Measurements from ENCODE around the gene ELOVL3. TPM values are rescaled to one million over a fixed set of nuclear protein-coding genes. Genes with fewer than 3 reads are reported as not detected.
"Not testable (repeated sequence)": the region's sequence is repeated elsewhere in the genome, so short reads cannot be mapped to it uniquely, and the experiment has no call there.

ELOVL3 gene
- total RNA-seq, 1 donor from 2014 or later, result not detected

- H3K36me3 Mint-ChIP-seq (ENCODE audit: unreplicated experiment), result no peaks in the 10 kb centered on the region
- H3K4me1 Mint-ChIP-seq (ENCODE audit: low read depth, unreplicated experiment), result no peaks in the 10 kb centered on the region
- no peak overlapping the region for H3K27ac Mint-ChIP-seq (ENCODE audit: unreplicated experiment)
- H3K4me3 Mint-ChIP-seq (ENCODE audit: unreplicated experiment), result no peak overlapping the region
- no peak for DNase-seq
- TF ChIP-seq CTCF (IDR thresholded peaks at IDR 0.05; ENCODE audit: partially characterized antibody, unreplicated experiment), result no peak
- H3K27me3 Mint-ChIP-seq (ENCODE audit: unreplicated experiment), result no peaks in the 10 kb centered on the region
- H3K9me3 Mint-ChIP-seq (ENCODE audit: unreplicated experiment), result peaks cover 5% of the 10 kb centered on the region
Measured at GRCh38 chr10:102211615-102212299, 14.3 kb upstream of the ELOVL3 start.

GRCh38 chr10:102213599-102213998 lies 12.5 kb upstream of the ELOVL3 start:
- not testable (repeated sequence) for DNase-seq; H3K27me3 Mint-ChIP-seq (ENCODE audit: unreplicated experiment); H3K4me1 Mint-ChIP-seq (ENCODE audit: low read depth, unreplicated experiment); H3K4me3 Mint-ChIP-seq (ENCODE audit: unreplicated experiment); H3K9me3 Mint-ChIP-seq (ENCODE audit: unreplicated experiment); H3K36me3 Mint-ChIP-seq (ENCODE audit: unreplicated experiment); H3K27ac Mint-ChIP-seq (ENCODE audit: unreplicated experiment)

GRCh38 chr10:102219370-102219769 lies 6.7 kb upstream of the ELOVL3 start:
- Mint-ChIP-seq H3K27me3 (ENCODE audit: unreplicated experiment) (peaks cover 13% of the 10 kb centered on the region), H3K4me1 (ENCODE audit: low read depth, unreplicated experiment) (no peaks in the 10 kb centered on the region), H3K4me3 (ENCODE audit: unreplicated experiment) (no peak overlapping the region), H3K9me3 (ENCODE audit: unreplicated experiment) (peaks cover 3% of the 10 kb centered on the region), H3K27ac (ENCODE audit: unreplicated experiment) (no peak overlapping the region), H3K36me3 (ENCODE audit: unreplicated experiment) (no peaks in the 10 kb centered on the region)
- no peak for TF ChIP-seq CTCF (IDR thresholded peaks at IDR 0.05; ENCODE audit: partially characterized antibody, unreplicated experiment)
- no peak for DNase-seq

GRCh38 chr10:102220612-102221011 lies 5.5 kb upstream of the ELOVL3 start:
- Mint-ChIP-seq H3K27me3 (ENCODE audit: unreplicated experiment) (peaks cover 13% of the 10 kb centered on the region), H3K4me3 (ENCODE audit: unreplicated experiment) (no peak overlapping the region), H3K36me3 (ENCODE audit: unreplicated experiment) (no peaks in the 10 kb centered on the region), H3K9me3 (ENCODE audit: unreplicated experiment) (peaks cover 2% of the 10 kb centered on the region), H3K27ac (ENCODE audit: unreplicated experiment) (no peak overlapping the region), H3K4me1 (ENCODE audit: low read depth, unreplicated experiment) (no peaks in the 10 kb centered on the region)
- no peak for TF ChIP-seq CTCF (IDR thresholded peaks at IDR 0.05; ENCODE audit: partially characterized antibody, unreplicated experiment)
- DNase-seq, result no peak

- Mint-ChIP-seq H3K4me1 (ENCODE audit: low read depth, unreplicated experiment) (no peaks in the 10 kb centered on the region), H3K36me3 (ENCODE audit: unreplicated experiment) (no peaks in the 10 kb centered on the region), H3K9me3 (ENCODE audit: unreplicated experiment) (peaks cover 2% of the 10 kb centered on the region), H3K27ac (ENCODE audit: unreplicated experiment) (no peak overlapping the region), H3K4me3 (ENCODE audit: unreplicated experiment) (no peak overlapping the region), H3K27me3 (ENCODE audit: unreplicated experiment) (peaks cover 15% of the 10 kb centered on the region)
- TF ChIP-seq CTCF (IDR thresholded peaks at IDR 0.05; ENCODE audit: partially characterized antibody, unreplicated experiment), result no peak
- no peak for DNase-seq
Measured at GRCh38 chr10:102222797-102223196, 3.3 kb upstream of the ELOVL3 start.

Data from glutamatergic neuron (in vitro differentiated cells).